IPS-18a (cell line): ENCODE results near the gene FUT8.
"Not testable (repeated sequence)": the region's sequence is repeated elsewhere in the genome, so short reads cannot be mapped to it uniquely, and the experiment has no call there.

Source experiments
- H3K27ac ChIP-seq: one replicate; pipeline ENCODE4 v1.5.1; 2013; ENCODE audit warnings: low read length
- H3K27me3 ChIP-seq: one replicate; pipeline ENCODE4 v1.6.1; 2013; ENCODE audit warnings: mild to moderate bottlenecking, low read length; ENCODE audit not compliant: control insufficient read depth, insufficient read depth
- H3K36me3 ChIP-seq: one replicate; pipeline ENCODE4 v1.6.1; 2013; ENCODE audit warnings: low read depth, low read length; ENCODE audit not compliant: control insufficient read depth
- H3K4me1 ChIP-seq: one replicate; pipeline ENCODE4 v1.6.1; 2013; ENCODE audit warnings: low read depth, low read length; ENCODE audit not compliant: control insufficient read depth
- H3K4me3 ChIP-seq: one replicate; pipeline ENCODE4 v1.5.1; 2013; ENCODE audit warnings: low read length
- H3K9ac ChIP-seq: one replicate; pipeline ENCODE4 v1.6.1; 2013; ENCODE audit warnings: mild to moderate bottlenecking, low read length, moderate library complexity
- H3K9me3 ChIP-seq: one replicate; pipeline ENCODE4 v1.6.1; 2013; ENCODE audit warnings: low read depth, low read length; ENCODE audit not compliant: control insufficient read depth

FUT8 gene

GRCh38 chr14:65461730-65462129 is 49.2 kb downstream of the FUT8 start:
- H3K4me3 ChIP-seq = no peak overlapping the region

GRCh38 chr14:65462411-65462810 is 49.9 kb downstream of the FUT8 start:
- H3K27me3 ChIP-seq = no peaks in the 10 kb centered on the region
- no peaks in the 10 kb centered on the region for H3K9me3 ChIP-seq
- no peak overlapping the region for H3K4me3 ChIP-seq
- H3K4me1 ChIP-seq = no peaks in the 10 kb centered on the region
- no peak overlapping the region for H3K27ac ChIP-seq
- H3K36me3 ChIP-seq = no peaks in the 10 kb centered on the region
- H3K9ac ChIP-seq = no peak overlapping the region

More at GRCh38 chr14:65461730-65462129, 49.2 kb downstream of the FUT8 start:
- Histone ChIP-seq H3K36me3 (no peaks in the 10 kb centered on the region), H3K4me1 (no peaks in the 10 kb centered on the region), H3K27ac (no peak overlapping the region), H3K9me3 (no peaks in the 10 kb centered on the region), H3K27me3 (no peaks in the 10 kb centered on the region), H3K9ac (no peak overlapping the region)

GRCh38 chr14:65465584-65465983 is 53.1 kb downstream of the FUT8 start:
- no peak overlapping the region for H3K4me3 ChIP-seq
- H3K27ac ChIP-seq = no peak overlapping the region
- H3K36me3 ChIP-seq = no peaks in the 10 kb centered on the region
- peaks cover 13% of the 10 kb centered on the region for H3K4me1 ChIP-seq
- no peak overlapping the region for H3K9ac ChIP-seq
- no peaks in the 10 kb centered on the region for H3K9me3 ChIP-seq
- no peaks in the 10 kb centered on the region for H3K27me3 ChIP-seq

GRCh38 chr14:65467926-65468325 is 55.4 kb downstream of the FUT8 start:
- not testable (repeated sequence) for H3K27me3 ChIP-seq, H3K9me3 ChIP-seq, H3K36me3 ChIP-seq, H3K9ac ChIP-seq, H3K27ac ChIP-seq, H3K4me3 ChIP-seq
- H3K4me1 ChIP-seq = peaks cover 25% of the 10 kb centered on the region

- Histone ChIP-seq H3K4me3 (no peak overlapping the region), H3K36me3 (no peaks in the 10 kb centered on the region), H3K27me3 (no peaks in the 10 kb centered on the region), H3K27ac (no peak overlapping the region), H3K4me1 (peaks cover 25% of the 10 kb centered on the region), H3K9ac (no peak overlapping the region), H3K9me3 (no peaks in the 10 kb centered on the region)
These were observed 57.4 kb downstream of the FUT8 start for GRCh38 chr14:65469903-65470302.

GRCh38 chr14:65470404-65470880 is 57.9 kb downstream of the FUT8 start:
- peaks cover 25% of the 10 kb centered on the region for H3K4me1 ChIP-seq
- H3K4me3 ChIP-seq = no peak overlapping the region
- no peak overlapping the region for H3K9ac ChIP-seq
- no peaks in the 10 kb centered on the region for H3K27me3 ChIP-seq
- H3K36me3 ChIP-seq = no peaks in the 10 kb centered on the region
- H3K9me3 ChIP-seq = no peaks in the 10 kb centered on the region
- no peak overlapping the region for H3K27ac ChIP-seq

- Histone ChIP-seq H3K9me3 (no peaks in the 10 kb centered on the region), H3K9ac (no peak overlapping the region), H3K4me1 (peaks cover 29% of the 10 kb centered on the region), H3K36me3 (no peaks in the 10 kb centered on the region), H3K27me3 (no peaks in the 10 kb centered on the region), H3K4me3 (no peak overlapping the region), H3K27ac (no peak overlapping the region)
These were observed 58.7 kb downstream of the FUT8 start for GRCh38 chr14:65471038-65471878.

- no peaks in the 10 kb centered on the region for H3K27me3 ChIP-seq
- no peak overlapping the region for H3K27ac ChIP-seq
- H3K9me3 ChIP-seq = no peaks in the 10 kb centered on the region
- no peak overlapping the region for H3K4me3 ChIP-seq
- no peak overlapping the region for H3K9ac ChIP-seq
- no peaks in the 10 kb centered on the region for H3K36me3 ChIP-seq
- peaks cover 32% of the 10 kb centered on the region for H3K4me1 ChIP-seq
These were observed 59.7 kb downstream of the FUT8 start for GRCh38 chr14:65472189-65472588.

GRCh38 chr14:65476273-65476941 is 63.9 kb downstream of the FUT8 start:
- no peaks in the 10 kb centered on the region for H3K27me3 ChIP-seq
- H3K4me1 ChIP-seq = peaks cover 19% of the 10 kb centered on the region
- H3K9me3 ChIP-seq = no peaks in the 10 kb centered on the region
- H3K4me3 ChIP-seq = no peak overlapping the region
- H3K9ac ChIP-seq = no peak overlapping the region
- no peak overlapping the region for H3K27ac ChIP-seq
- no peaks in the 10 kb centered on the region for H3K36me3 ChIP-seq

GRCh38 chr14:65476942-65477318 is 64.4 kb downstream of the FUT8 start:
- H3K4me3 ChIP-seq = no peak overlapping the region
- H3K36me3 ChIP-seq = no peaks in the 10 kb centered on the region

GRCh38 chr14:65478017-65478416 is 65.5 kb downstream of the FUT8 start:
- H3K27ac ChIP-seq = no peak overlapping the region

More at GRCh38 chr14:65476942-65477318, 64.4 kb downstream of the FUT8 start:
- Histone ChIP-seq H3K9ac (no peak overlapping the region), H3K27ac (no peak overlapping the region), H3K4me1 (peaks cover 14% of the 10 kb centered on the region), H3K9me3 (no peaks in the 10 kb centered on the region), H3K27me3 (no peaks in the 10 kb centered on the region)

More at GRCh38 chr14:65478017-65478416, 65.5 kb downstream of the FUT8 start:
- no peak overlapping the region for H3K9ac ChIP-seq
- no peak overlapping the region for H3K4me3 ChIP-seq
- no peaks in the 10 kb centered on the region for H3K36me3 ChIP-seq
- peaks cover 23% of the 10 kb centered on the region for H3K4me1 ChIP-seq
- H3K9me3 ChIP-seq = no peaks in the 10 kb centered on the region
- no peaks in the 10 kb centered on the region for H3K27me3 ChIP-seq
